Hair follicle dermal papilla cell (primary cell): ENCODE data around the gene ETV4. TPM values are rescaled to one million over a fixed set of nuclear protein-coding genes. Genes with fewer than 3 reads are reported as not detected.

Source experiments
- total RNA-seq: library from RNA; depleted of rRNA; stranded (reverse); fragments of >200 nt; gene quantifications from 2 replicates; pipeline ENCODE4 v1.2.3, GENCODE V29; 2012

ETV4 gene
- total RNA-seq: 0.73 and 1.1 TPM in 2 replicates

GRCh38 chr17:43546319-43547188 lies at the start of gene ETV4:
ETV4 (minus strand) TSS chr17:43546340; CDS start chr17:43545617, 723 bp downstream.

GRCh38 chr17:43483674-43484551 lies 62.2 kb downstream of the ETV4 start, which contains the start of gene DHX8:
DHX8 (plus strand) TSS chr17:43483975; CDS start chr17:43484038, 63 bp downstream.

Other genes starting within 250 kb of the ETV4 start
- gene ARL4D, start 147.3 kb downstream of the ETV4 start, total RNA-seq: 41.9 and 45.1 TPM in 2 replicates
- gene DHX8, start 62.4 kb downstream of the ETV4 start, total RNA-seq: 48.0 and 53.2 TPM in 2 replicates
- gene MEOX1, start 115.6 kb upstream of the ETV4 start, total RNA-seq: 0.65 TPM in 1 of 2 replicates, not detected in the other
- 0.16 TPM in 1 of 2 replicates, not detected in the other for gene SOST, start 212.5 kb upstream of the ETV4 start, total RNA-seq
- 67.3 and 75.3 TPM in 2 replicates for gene DUSP3, start 232.6 kb upstream of the ETV4 start, total RNA-seq
- gene CFAP97D1, start 234.1 kb upstream of the ETV4 start, total RNA-seq: not detected in 2 replicates